GM12873 (cell line): ENCODE results near the gene CPXM2.

ENCODE experiments used
- TF ChIP-seq, protein P1 (sequence below): IDR thresholded peaks from 2 replicates; pipeline ENCODE4 v1.5.1; 2012; ENCODE audit warnings: low read depth, mild to moderate bottlenecking, moderate library complexity, low read length, control low read depth; ENCODE audit not compliant: insufficient read depth; ENCODE audit errors: missing control alignments

Gene CPXM2

GRCh38 chr10:123890226-123890625 is 1.4 kb downstream of the CPXM2 start:
- TF ChIP-seq, protein P1, sequence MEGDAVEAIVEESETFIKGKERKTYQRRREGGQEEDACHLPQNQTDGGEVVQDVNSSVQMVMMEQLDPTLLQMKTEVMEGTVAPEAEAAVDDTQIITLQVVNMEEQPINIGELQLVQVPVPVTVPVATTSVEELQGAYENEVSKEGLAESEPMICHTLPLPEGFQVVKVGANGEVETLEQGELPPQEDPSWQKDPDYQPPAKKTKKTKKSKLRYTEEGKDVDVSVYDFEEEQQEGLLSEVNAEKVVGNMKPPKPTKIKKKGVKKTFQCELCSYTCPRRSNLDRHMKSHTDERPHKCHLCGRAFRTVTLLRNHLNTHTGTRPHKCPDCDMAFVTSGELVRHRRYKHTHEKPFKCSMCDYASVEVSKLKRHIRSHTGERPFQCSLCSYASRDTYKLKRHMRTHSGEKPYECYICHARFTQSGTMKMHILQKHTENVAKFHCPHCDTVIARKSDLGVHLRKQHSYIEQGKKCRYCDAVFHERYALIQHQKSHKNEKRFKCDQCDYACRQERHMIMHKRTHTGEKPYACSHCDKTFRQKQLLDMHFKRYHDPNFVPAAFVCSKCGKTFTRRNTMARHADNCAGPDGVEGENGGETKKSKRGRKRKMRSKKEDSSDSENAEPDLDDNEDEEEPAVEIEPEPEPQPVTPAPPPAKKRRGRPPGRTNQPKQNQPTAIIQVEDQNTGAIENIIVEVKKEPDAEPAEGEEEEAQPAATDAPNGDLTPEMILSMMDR: no peak

DNA sequence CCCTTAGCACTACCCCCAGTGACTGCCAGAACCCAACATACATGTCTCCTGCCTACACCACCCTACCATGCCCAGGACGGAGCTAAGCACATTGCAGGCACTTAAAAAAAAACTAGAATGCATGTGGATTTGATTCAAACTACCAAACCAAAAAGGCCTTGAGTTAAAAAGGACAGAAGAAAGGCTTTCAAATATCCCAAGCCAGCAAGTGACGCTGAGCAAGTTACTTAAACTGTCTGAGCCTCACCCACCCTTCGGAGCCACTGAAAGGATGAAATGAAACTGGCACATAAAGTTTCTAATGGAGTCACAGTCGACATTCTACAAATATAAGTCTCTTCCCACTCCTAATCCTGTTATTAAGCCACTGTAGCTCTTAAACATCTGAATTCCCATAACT is 1.8 kb downstream of the CPXM2 start:
- TF ChIP-seq, protein P1: no peak

GRCh38 chr10:123888751-123889150 is 2.9 kb downstream of the CPXM2 start:
- TF ChIP-seq, protein P1: no peak

- TF ChIP-seq, protein P1: no peak
Measured at GRCh38 chr10:123888256-123888655, 3.4 kb downstream of the CPXM2 start.

DNA sequence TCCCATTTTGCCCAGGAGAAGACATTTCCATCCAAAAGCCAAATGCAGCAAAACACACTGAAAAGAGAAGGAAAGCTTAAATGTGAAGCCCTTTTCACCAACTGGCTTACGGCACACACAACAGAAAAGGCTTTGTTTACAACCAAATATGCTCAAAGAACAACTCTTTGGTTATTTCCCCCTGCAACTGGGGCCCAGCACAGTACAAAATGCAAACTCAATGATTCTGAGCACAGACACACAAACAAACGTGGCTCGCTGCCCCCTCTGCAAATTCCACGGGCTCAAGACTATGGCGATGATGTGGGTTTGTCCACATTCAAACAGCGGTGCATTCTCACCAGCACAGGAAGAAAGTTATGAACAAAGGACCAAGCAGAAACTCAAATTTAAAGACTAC is 5.3 kb downstream of the CPXM2 start:
- TF ChIP-seq, protein P1: no peak

GRCh38 chr10:123885406-123886170 is 6.0 kb downstream of the CPXM2 start:
- TF ChIP-seq, protein P1: no peak

GRCh38 chr10:123884907-123885381 is 6.7 kb downstream of the CPXM2 start:
- TF ChIP-seq, protein P1: no peak
